Measurements from ENCODE around the gene OR2T3.
"Not testable (repeated sequence)": the region's sequence is repeated elsewhere in the genome, so short reads cannot be mapped to it uniquely, and the experiment has no call there.

OR2T3 gene

DNA sequence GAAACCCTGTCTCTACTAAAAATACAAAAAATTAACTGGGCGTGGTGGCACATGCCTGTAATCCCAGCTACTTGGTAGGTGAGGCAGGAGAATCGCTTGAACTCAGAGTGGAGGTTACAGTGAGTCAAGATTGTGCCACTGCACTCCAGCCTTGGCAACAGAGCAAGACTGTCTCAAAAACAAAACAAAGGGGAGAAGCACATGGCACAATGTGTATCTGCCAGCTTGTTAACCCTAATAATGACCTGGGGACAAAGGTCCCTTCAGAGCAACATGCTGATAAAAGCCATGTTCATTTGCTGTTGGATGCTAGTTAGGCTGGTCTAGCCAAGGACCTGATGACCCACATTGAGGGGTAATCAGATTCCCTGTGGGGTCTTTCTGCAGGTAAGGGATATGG is 16.5 kb upstream of the OR2T3 start:
- H3K4me3 ChIP-seq (ENCODE audit: low read depth, low read length); DNase-seq (ENCODE audit: low read depth): not testable (repeated sequence)

DNA sequence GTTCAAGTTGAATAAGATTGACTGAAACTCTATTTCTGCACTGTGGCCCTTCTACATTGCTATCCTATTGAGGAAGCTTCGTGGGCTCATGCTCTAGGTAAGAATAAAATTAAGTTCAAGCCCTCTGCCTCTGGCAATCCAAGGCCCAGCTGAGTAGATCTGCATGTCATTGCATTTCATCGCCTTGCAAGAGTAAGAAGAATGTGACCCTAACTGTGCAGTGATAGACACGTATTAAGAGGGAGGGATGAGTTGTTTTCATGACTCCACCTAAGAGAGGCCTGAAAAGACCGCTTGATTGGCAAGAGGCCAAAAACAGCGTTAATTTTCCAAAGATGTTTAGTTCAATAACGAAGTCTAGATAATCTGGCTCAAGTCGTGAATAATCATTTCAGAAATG is 14.0 kb upstream of the OR2T3 start:
- not testable (repeated sequence) for H3K4me3 ChIP-seq (ENCODE audit: low read depth, low read length); DNase-seq (ENCODE audit: low read depth)

DNA sequence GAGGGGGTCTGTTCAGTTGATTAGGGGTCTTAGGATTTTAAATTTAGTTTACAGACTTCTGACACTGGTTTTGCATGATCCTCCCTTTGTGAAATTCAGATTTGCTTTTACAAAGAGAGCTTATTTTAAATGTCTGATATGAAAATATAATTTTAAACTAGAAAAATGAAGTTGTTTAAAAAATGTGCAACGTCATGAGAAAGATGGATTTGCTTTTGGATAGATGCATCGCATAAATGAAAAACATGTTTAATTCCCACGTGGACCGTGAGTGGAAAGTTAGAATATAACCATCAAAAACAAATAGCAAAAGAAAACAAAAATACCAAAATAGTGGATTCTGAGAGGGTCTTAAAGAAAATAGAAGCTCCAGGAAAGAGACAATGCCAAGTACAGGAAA is 2.0 kb upstream of the OR2T3 start:
- no peak overlapping the region for H3K4me3 ChIP-seq (ENCODE audit: low read depth, low read length)
- TF ChIP-seq CTCF (IDR thresholded peaks at IDR 0.05; ENCODE audit: low read depth, low read length, missing control alignments): no peak
- DNase-seq (ENCODE audit: low read depth): no peak

- not testable (repeated sequence) for H3K4me3 ChIP-seq (ENCODE audit: low read depth, low read length); DNase-seq (ENCODE audit: low read depth)
Observed at GRCh38 chr1:248472111-248472510, 1.0 kb upstream of the OR2T3 start.

- DNase-seq (ENCODE audit: low read depth); H3K4me3 ChIP-seq (ENCODE audit: low read depth, low read length): not testable (repeated sequence)
Observed at GRCh38 chr1:248475660-248476059, 2.5 kb downstream of the OR2T3 start.

- DNase-seq (ENCODE audit: low read depth): peak; percentile 2
- H3K4me3 ChIP-seq (ENCODE audit: low read depth, low read length): not testable (repeated sequence)
Observed at GRCh38 chr1:248481686-248482579, 8.8 kb downstream of the OR2T3 start.

DNA sequence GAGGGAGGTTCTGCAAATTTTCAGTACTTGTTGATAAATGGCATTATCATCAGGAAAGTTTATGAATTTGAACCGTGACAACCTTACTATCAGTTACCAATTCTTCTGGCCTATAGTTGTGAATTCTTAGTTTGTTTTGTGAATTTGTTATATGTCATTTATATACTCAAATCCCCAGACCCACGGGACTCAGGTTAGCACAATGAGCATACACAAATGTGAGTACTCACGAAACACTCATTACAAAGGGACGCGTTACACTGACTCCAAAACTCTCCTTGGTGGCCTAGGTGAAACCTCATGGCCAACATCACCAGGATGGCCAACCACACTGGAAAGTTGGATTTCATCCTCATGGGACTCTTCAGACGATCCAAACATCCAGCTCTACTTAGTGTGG is 15.1 kb downstream of the OR2T3 start, which contains the start of gene OR2T5:
TSS of gene OR2T5 (plus strand) at position 301 of the 400 bp plus-strand sequence. CDS start at position 301, 0 bp downstream.
- not testable (repeated sequence) for DNase-seq (ENCODE audit: low read depth); H3K4me3 ChIP-seq (ENCODE audit: low read depth, low read length)

DNA sequence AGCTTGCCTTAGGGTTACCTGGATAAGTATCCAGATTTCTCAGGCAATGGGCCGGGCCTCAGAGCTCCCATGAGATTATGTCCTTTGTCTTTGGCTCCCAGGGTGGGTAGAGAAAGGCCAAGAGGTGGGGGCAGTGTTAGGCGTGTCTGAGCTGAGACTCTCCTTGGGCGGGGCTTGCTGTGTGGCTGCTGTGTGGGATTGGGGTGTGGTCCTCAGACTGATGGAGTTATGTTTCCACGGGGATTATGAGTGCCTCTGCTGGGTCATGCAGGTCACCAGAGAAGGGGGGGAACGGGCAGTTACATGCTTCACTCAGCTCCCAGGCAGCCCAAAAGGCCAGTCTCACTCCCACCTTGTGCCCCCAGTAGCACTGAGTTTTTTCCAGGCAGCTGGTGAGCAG is 23.5 kb downstream of the OR2T3 start:
- H3K4me3 ChIP-seq (ENCODE audit: low read depth, low read length); DNase-seq (ENCODE audit: low read depth): not testable (repeated sequence)

- not testable (repeated sequence) for DNase-seq (ENCODE audit: low read depth); H3K4me3 ChIP-seq (ENCODE audit: low read depth, low read length)
Observed at GRCh38 chr1:248500305-248501035, 27.3 kb downstream of the OR2T3 start.

DNA sequence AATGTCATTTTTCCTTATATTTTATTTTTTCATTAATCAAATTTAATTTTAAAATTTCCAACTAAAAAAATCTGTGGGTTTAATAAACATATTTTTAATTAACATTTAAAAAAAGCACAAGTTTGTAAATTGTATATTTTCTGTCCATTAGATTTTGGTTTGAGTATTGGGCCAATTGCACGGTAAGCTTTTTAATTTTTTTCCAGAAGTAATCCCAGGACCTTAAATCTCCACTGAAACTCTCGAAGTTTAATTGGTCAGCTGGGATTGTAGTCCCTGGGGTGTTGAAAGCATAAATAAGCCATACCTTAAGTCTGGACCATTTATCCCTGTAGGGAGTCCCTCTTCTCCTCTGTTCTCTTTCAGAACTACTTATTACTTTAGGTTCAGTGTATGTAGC is 34.6 kb downstream of the OR2T3 start, which contains the start of gene OR2G6:
TSS of gene OR2G6 (plus strand) at position 301 of the 400 bp plus-strand sequence. CDS start 13,574 bp downstream, outside the sequence.
- H3K4me3 ChIP-seq (ENCODE audit: low read depth, low read length); DNase-seq (ENCODE audit: low read depth): not testable (repeated sequence)

GRCh38 chr1:248510217-248510616 is 37.1 kb downstream of the OR2T3 start:
- H3K4me3 ChIP-seq (ENCODE audit: low read depth, low read length); DNase-seq (ENCODE audit: low read depth): not testable (repeated sequence)

DNA sequence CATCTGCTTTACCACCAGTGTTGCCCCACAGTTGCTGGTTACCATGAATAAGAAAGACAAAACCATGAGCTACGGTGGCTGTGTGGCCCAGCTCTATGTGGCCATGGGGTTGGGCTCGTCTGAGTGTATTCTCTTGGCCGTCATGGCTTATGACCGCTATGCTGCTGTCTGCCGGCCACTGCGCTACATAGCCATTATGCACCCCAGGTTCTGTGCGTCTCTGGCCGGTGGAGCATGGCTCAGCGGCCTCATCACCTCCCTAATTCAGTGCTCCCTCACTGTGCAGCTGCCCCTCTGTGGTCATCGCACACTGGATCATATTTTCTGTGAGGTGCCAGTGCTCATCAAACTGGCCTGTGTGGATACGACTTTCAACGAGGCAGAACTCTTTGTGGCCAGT is 48.7 kb downstream of the OR2T3 start:
- no peak for DNase-seq (ENCODE audit: low read depth)
- TF ChIP-seq CTCF (IDR thresholded peaks at IDR 0.05; ENCODE audit: low read depth, low read length, missing control alignments): no peak

More for the DNA sequence above, 48.7 kb downstream of the OR2T3 start:
- no peak overlapping the region for H3K4me3 ChIP-seq (ENCODE audit: low read depth, low read length)

All from GM12864 (cell line).